Kasumi-1 (cell line): ENCODE data around the gene RRAGC.

ENCODE experiments used
- DNase-seq, 2 experiments: peaks; one replicate each; lab custom pipeline; 2025; lab: John Stamatoyannopoulos, UW

The RRAGC gene, protein sequence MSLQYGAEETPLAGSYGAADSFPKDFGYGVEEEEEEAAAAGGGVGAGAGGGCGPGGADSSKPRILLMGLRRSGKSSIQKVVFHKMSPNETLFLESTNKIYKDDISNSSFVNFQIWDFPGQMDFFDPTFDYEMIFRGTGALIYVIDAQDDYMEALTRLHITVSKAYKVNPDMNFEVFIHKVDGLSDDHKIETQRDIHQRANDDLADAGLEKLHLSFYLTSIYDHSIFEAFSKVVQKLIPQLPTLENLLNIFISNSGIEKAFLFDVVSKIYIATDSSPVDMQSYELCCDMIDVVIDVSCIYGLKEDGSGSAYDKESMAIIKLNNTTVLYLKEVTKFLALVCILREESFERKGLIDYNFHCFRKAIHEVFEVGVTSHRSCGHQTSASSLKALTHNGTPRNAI

DNA sequence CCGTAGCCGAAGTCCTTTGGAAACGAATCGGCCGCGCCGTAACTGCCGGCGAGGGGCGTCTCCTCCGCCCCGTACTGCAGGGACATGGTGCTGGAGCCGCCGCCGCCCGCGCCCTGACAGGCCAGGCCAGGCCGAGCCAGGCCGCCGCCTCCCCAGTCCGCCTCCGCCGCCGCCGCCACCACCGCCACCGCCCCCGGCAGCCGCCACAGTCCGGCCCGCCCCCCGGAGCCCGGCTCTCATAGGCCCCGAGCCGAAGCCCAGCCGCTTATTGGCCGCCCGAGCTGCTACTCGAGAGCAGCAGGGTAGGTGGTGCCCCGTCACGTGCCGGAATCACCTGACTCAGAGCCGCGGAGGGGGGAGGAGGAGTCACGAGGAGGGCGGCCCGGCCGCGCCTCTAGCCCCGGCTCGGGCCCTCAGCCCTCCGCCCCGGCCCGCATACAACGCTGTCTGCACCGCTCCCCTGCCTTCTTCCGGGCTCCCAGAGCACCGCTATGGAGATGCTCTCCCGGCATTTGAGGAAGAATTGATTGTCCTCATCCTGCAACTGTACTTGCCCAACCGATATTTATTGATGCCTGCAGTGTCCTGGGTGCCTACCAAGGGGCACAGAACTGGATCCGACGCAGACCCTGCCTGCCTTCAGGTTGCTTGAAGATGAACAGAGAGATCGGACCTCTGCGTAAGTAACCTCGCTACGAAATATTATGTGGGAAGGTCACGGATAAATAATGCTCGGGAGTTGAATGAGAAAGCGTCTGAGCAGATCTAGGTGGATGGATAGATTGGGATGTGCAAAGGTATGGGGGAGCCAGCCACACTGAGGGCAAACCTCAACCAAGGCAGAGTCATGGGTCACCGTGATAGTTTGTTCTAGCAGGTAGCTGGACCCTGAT is at the start of gene RRAGC:
Gene RRAGC (minus strand): TSS at position 212 of the 893 bp plus-strand sequence. CDS start 126 bp downstream, at position 86.
- peak; percentile 93 to 94 for DNase-seq

- no peak for DNase-seq
Measured at GRCh38 chr1:38908821-38909220, 49.2 kb upstream of the RRAGC start.

- no peak for DNase-seq
Measured at GRCh38 chr1:38905985-38906384, 46.4 kb upstream of the RRAGC start.

DNA sequence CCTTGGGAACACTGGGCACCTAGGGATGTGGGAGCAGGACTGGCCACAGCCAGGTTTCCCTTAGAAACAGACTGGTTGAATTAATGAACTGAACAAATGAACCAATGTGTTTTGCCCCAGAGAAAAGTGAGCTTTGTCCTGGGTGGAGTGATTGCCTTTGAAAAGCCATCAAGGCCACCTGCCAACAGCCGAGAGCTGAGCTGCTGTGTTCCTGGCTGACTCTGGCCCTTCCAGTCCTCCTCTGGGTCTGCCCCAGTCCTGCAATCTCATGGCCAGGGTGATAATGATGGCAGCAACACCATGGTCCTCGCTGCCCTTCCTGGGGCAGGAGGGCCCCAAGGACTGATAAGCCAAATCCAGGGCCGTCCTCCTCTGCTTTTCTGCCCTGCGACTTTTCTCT is 40.0 kb upstream of the RRAGC start:
- DNase-seq = no peak

- DNase-seq = no peak
Measured at GRCh38 chr1:38898653-38899230, 39.2 kb upstream of the RRAGC start.

DNA sequence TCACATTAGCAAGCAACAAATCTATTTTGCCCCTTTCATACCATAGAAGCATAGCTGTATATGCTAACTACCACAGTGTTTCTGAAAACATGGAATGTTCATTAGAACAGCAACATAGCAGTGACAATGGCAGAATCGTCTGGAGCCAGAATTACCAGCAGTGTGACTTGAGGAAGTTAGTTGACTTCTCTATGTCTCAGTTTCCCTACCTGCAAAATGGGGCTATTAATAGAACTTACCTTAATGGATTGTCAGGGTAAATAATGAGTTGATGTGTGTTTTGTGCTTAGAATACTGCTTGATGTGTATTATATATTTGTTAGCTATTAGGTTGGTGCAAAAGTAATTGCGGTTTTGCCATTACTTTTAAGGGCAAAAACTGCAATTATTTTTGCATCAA is 36.6 kb upstream of the RRAGC start:
- DNase-seq = no peak

GRCh38 chr1:38892976-38893375 is 33.4 kb upstream of the RRAGC start:
- DNase-seq = no peak

DNA sequence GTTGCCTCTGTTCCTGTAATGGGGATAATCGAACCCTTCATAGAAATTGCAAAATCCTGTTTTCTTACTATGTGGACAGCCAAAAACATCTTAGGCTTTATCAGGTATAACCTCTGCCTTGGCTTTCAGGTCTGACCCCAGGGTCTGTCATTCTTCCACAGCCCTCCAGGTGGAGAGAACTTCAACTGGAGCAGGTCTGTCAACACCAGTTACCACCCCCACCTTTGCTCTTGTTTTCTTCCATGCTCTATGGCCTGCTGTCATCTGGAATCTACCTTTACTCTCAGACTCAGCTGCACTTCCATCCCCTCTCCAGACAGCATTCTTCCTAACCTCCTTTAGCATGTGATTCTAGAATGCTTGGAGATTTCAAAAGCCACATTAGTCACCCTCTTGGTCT is 32.2 kb upstream of the RRAGC start:
- DNase-seq = no peak

- no peak for DNase-seq
Measured at GRCh38 chr1:38889589-38889988, 30.0 kb upstream of the RRAGC start.

DNA sequence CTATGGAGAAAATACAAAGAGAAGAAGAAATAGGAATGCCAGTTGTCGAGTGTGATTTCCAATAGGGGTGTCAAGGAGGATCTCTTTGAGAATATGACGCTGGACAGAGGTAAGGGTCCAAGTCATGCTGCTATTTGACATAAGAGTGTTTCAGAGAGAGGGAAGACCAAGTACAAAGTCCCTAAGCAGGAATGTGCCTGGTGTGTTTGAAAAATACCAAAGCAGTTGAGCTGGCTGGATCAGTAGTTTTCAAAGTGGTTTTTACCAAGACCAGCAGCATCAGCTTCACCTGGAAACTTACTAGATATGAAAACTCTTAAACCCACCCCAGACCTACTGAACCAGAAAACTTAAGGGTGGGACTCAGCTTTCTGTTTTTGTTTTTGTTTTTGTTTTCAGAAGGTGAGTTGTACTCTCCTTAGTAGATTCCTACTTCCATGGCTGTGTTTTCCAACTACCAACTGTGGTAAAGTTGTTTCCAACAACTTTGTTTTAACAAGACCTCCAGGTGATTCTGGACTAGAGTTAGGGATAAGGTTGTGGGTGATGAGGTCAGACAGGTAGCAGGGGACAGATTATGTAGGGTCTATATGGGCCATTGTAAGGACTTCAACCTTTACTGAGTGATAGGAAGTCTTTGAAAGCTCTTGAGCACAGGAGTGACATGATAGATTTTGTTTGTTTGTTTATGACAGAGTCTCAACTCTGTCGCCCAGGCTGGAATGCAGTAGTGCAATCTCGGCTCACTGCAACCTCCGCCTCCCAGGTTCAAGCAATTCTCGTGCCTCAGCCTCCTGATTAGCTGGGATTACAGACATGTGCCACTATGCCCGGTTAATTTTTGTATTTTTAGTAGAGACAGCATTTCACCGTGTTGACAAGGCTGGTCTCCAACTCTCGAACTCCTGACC is 29.1 kb upstream of the RRAGC start:
- DNase-seq = no peak

DNA sequence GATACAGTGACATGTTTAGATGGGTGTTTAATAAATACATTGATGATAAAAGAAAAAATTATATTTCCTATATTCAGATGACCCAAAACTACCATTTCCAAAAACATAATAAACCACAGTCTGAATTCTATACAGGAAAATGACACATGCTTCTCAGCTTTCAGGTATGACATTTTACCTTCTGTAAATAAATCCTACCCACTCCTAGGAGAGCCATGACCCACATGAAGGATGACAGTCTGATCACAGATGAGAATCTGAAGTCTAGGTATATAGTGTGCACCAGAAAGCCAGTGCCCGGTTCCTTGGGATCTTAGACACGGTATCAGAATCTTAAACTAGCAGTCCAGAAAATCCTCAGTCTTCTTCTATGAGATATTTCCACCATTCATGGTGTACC is 25.5 kb upstream of the RRAGC start:
- no peak for DNase-seq

GRCh38 chr1:38881487-38881886 is 21.9 kb upstream of the RRAGC start, which contains the start of gene GJA9:
Gene GJA9 (minus strand): TSS chr1:38881587. CDS start chr1:38876098, 5,489 bp downstream.
- DNase-seq = no peak

DNA sequence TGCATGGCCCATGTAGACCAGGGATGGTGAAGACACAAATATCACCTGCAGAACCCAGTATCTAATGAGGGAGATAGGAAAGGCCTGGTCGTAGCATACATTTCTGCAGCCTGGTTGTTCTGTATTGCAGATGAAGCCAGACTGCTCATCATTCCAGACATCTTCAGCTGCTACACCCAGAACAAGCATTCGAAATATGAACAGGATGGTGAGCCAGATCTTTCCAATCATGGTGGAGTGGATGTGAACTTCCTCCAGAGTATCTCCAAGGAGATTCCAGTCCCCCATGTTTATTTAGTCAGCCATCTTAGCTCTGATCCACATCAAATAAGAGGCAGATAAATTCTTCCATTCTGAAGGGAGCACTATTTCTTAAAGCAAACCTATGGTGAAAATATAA is 16.2 kb upstream of the RRAGC start:
- no peak for DNase-seq

- DNase-seq = peak; percentile 93
Measured at GRCh38 chr1:38873027-38873969, 13.7 kb upstream of the RRAGC start, which contains the start of gene MYCBP. Gene MYCBP (minus strand): TSS chr1:38873348. CDS start chr1:38873305, 43 bp downstream.

GRCh38 chr1:38872401-38873026 is 12.9 kb upstream of the RRAGC start:
- DNase-seq = peak; percentile 10 to 34

GRCh38 chr1:38870996-38871395 is 11.4 kb upstream of the RRAGC start:
- DNase-seq = no peak

DNA sequence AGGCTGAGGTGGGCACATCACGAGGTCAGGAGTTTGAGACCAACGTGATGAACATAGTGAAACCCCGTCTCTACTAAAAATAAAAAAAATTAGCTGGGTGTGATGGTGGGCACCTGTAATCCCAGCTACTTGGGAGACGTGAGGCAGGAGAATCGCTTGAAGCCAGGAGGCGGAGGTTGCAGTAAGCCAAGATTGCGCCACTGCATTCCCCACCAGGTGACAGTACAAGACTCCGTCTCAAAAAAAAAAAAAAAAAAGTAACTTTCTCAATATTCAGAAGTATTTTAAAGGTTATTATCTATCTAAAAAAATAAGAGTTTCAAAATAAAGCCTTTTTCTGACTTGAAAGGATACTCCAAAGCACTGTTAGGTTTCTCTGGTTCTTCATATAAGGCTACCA is 7.6 kb upstream of the RRAGC start:
- DNase-seq = no peak

DNA sequence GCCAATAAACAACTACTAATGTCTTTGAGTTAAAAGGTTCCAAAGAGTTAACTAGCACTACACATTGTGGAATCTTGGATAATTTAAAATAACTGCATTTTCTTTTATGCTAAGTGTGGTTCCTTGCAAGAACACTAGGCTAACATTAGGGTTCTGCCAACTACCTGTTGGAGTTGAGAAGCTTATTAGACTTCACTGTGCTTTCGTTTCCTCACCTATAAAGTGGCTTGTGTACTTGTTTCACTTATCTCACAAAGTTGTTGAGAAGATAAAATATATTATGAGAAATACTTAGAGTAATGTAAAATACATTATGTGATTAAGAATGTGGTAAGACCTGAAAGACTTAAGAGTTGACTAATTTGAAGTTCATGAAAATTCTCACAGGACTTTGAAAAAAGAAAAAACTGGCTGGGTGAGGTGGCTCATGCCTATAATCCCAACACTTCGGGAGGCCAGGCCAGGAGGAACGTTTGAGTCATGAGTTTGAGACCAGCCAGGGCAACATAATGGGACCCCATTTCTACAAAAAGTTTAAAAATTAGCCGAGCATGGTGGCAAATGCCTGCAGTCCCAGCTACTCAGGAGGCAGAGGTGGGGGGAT is 5.6 kb upstream of the RRAGC start:
- no peak for DNase-seq

DNA sequence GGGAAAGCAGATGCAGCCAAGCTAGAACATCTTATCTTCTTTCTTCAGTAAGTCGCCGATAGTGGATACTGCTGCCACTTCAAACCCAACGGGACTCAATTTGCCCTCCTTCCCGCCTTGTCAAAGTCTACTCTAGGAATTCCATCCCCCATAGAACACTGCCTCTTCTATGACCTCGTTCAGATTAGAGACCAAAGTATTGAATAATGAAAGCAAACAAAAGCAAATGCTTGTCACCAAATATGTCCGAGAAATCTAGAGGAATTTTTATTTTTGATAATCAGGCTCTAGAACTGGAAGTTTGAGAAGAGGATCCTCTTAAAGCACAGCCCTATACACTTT is 853 bp upstream of the RRAGC start:
- DNase-seq = peak in 1 of 2 experiments; percentile 12
